Mammary epithelial cell (primary cell): Measurements from ENCODE around the gene FSTL4.

Source experiments
- EZH2 ChIP-seq: IDR thresholded peaks from 2 replicates; pipeline ENCODE4 v1.6.1; 2012; ENCODE audit warnings: low read length, inconsistent platforms, borderline replicate concordance
- TF ChIP-seq, protein P1 (sequence below), 2 donors: IDR thresholded peaks in 1 of 2; conservative IDR thresholded peaks in 1 of 2; 2 replicates each; pipeline ENCODE4 v1.5.1; 2011 to 2012; ENCODE audit warnings: inconsistent platforms in 2 of 2, low read length in 2 of 2, mild to moderate bottlenecking in 2 of 2, control low read depth in 1 of 2, low read depth in 1 of 2; ENCODE audit not compliant: insufficient read depth in 1 of 2; ENCODE audit errors: extremely low read depth in 1 of 2

DNA sequence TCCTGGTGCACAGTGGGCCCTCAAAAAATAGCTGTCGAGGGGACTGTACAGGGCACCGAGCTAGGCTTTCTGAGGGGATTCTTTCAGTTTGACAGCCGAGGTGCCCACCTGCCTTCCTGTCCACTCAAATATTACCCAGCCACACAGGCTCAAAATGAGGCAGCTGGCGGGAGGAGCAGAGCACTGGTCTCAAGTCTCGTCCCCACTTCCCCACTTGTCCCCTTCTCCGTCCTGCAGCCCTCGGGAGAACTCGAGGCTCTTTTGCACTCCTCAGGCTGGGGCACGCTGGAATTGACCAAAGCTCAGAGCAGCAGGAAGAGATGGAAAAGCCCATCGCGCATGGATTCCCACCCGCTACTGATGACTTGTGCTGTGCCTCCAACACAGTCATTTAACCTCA lies 375.4 kb downstream of the FSTL4 start:
- TF ChIP-seq, protein P1, sequence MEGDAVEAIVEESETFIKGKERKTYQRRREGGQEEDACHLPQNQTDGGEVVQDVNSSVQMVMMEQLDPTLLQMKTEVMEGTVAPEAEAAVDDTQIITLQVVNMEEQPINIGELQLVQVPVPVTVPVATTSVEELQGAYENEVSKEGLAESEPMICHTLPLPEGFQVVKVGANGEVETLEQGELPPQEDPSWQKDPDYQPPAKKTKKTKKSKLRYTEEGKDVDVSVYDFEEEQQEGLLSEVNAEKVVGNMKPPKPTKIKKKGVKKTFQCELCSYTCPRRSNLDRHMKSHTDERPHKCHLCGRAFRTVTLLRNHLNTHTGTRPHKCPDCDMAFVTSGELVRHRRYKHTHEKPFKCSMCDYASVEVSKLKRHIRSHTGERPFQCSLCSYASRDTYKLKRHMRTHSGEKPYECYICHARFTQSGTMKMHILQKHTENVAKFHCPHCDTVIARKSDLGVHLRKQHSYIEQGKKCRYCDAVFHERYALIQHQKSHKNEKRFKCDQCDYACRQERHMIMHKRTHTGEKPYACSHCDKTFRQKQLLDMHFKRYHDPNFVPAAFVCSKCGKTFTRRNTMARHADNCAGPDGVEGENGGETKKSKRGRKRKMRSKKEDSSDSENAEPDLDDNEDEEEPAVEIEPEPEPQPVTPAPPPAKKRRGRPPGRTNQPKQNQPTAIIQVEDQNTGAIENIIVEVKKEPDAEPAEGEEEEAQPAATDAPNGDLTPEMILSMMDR (conservative IDR thresholded peaks at IDR 0.05 in 1 of 2, IDR thresholded peaks at IDR 0.05 in 1 of 2; ENCODE audit: extremely low read depth in 1 of 2, insufficient read depth in 1 of 2, low read depth in 1 of 2, low read length in 2 of 2) = no peak
- TF ChIP-seq EZH2 = no peak
